Fibroblast of peridontal ligament (primary cell): ENCODE results near the gene SIRPG.
"Not testable (repeated sequence)": the region's sequence is repeated elsewhere in the genome, so short reads cannot be mapped to it uniquely, and the experiment has no call there.

Experiments used
- DNase-seq: peaks from one replicate; pipeline ENCODE4 v3.0.0-alpha.2; 2010; ENCODE audit errors: extremely low read depth

SIRPG gene

GRCh38 chr20:1635291-1635979 lies 22.1 kb downstream of the SIRPG start:
- DNase-seq = no peak

GRCh38 chr20:1633535-1633934 lies 24.0 kb downstream of the SIRPG start:
- no peak for DNase-seq

GRCh38 chr20:1632178-1632577 lies 25.4 kb downstream of the SIRPG start:
- DNase-seq = no peak

- DNase-seq = peak; percentile 8
Observed at GRCh38 chr20:1631309-1632151, 26.0 kb downstream of the SIRPG start.

GRCh38 chr20:1630186-1630585 lies 27.4 kb downstream of the SIRPG start:
- DNase-seq = no peak

- DNase-seq = no peak
Observed at GRCh38 chr20:1629321-1629720, 28.3 kb downstream of the SIRPG start.

- no peak for DNase-seq
Observed at GRCh38 chr20:1628621-1629020, 29.0 kb downstream of the SIRPG start.

GRCh38 chr20:1627200-1627550 lies 30.4 kb downstream of the SIRPG start:
- no peak for DNase-seq

GRCh38 chr20:1626528-1627199 lies 30.9 kb downstream of the SIRPG start:
- no peak for DNase-seq

- DNase-seq = no peak
Observed at GRCh38 chr20:1625083-1625690, 32.4 kb downstream of the SIRPG start.

- no peak for DNase-seq
Observed at GRCh38 chr20:1623501-1624205, 33.9 kb downstream of the SIRPG start.

GRCh38 chr20:1622450-1622849 lies 35.1 kb downstream of the SIRPG start:
- DNase-seq = no peak

- no peak for DNase-seq
Observed at GRCh38 chr20:1621316-1621715, 36.3 kb downstream of the SIRPG start.

GRCh38 chr20:1619861-1620444 lies 37.6 kb downstream of the SIRPG start, which contains the start of gene SIRPB1:
Gene SIRPB1, minus strand, starts transcription at chr20:1620009. Its CDS starts 65 bp downstream, at chr20:1619944.
- no peak for DNase-seq

GRCh38 chr20:1618954-1619540 lies 38.5 kb downstream of the SIRPG start:
- DNase-seq = no peak

- DNase-seq = no peak
Observed at GRCh38 chr20:1618479-1618878, 39.1 kb downstream of the SIRPG start.

- DNase-seq = no peak
Observed at GRCh38 chr20:1616858-1617434, 40.6 kb downstream of the SIRPG start.

GRCh38 chr20:1610404-1610803 lies 47.2 kb downstream of the SIRPG start:
- DNase-seq = not testable (repeated sequence)

GRCh38 chr20:1608678-1609347 lies 48.8 kb downstream of the SIRPG start:
- not testable (repeated sequence) for DNase-seq

GRCh38 chr20:1600736-1601135 lies 56.8 kb downstream of the SIRPG start:
- no peak for DNase-seq
